HG03378 (cell line): ENCODE measurements around the gene IDH3G.

Source experiments
- ATAC-seq: cut with Tn5 transposase; IDR thresholded peaks from one replicate; pipeline ENCODE4 v1.9.1; 2021; ENCODE audit warnings: mild to moderate bottlenecking, moderate library complexity; ENCODE audit not compliant: unreplicated experiment

IDH3G gene

DNA sequence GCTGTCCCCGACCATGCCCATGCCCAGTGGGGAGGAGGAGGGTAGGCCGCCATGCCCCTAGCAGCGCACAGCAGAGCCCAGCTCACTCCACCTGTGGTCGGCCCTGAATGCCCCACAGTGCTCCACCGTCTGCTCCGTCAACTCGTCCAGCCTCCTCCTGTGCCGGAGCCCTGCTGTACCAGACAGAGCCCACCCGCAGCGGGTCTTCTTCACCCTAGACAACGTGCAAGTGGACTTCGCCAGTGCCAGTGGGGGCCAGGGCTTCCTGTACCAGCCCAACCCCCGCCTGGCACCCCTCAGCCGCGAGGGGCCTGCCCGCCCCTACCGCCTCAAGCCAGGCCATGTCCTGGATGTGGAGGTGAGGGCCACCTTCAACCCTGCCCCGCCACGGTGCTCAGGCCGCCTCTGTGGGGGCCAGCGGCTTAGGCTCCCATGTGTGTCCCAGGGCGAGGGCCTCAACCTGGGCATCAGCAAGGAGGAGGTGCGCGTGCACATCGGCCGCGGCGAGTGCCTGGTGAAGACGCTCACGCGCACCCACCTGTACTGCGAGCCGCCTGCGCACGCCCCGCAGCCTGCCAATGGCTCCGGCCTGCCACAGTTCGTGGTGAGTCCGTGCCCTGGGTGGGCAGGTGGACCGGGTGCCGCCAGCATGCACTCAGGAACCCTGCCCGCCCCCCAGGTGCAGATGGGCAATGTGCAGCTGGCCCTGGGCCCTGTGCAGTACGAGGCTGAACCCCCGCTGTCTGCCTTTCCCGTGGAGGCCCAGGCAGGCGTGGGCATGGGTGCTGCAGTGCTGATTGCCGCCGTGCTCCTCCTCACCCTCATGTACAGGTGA is 20.2 kb downstream of the IDH3G start:
- ATAC-seq: no peak

GRCh38 chrX:153773218-153773611 is 21.0 kb downstream of the IDH3G start:
- no peak for ATAC-seq

DNA sequence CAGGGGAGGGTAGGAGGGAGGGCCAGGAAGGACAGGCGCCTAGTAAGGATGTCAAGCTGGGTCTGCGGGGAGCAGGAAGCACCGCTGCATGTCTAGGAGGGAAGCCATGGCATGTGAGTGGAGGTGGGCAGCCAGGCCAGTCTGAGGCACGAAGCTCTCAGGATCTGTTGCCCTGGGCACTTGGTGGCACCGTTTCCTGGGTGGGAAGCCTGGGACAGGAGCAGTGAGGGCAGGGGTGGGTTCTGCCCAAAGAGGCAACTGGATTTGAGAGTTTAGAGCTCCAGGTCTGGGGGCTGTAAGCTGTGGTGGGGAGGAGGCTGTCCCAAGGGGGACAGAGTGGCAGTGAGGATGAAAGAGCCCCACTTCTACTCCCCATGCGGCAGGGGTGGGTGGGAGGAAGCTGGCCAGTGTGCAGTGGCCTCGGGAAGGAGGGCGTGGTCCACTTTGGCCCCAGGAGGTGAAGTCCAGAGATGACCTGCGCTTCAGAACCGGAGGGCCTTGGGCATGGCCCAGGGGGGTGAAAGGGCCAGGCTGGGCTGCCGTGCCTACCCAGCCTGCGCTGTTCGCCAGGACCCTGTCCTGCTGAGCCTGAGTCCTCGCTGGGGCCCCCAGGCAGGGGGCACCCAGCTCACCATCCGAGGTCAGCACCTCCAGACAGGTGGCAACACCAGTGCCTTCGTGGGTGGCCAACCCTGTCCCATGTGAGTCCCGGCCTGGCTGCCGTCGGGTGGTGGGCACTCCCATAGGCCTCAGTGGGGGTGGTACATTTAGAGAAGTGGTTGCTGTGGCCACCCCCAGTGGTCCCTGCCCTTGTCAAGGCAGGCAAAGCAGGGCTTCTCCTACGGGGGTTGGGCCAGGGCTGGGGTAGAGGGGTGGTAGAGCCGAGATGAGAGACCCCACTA is 21.6 kb downstream of the IDH3G start:
- ATAC-seq: no peak

GRCh38 chrX:153771415-153772315 is 22.5 kb downstream of the IDH3G start:
- no peak for ATAC-seq

GRCh38 chrX:153770601-153771414 is 23.4 kb downstream of the IDH3G start:
- no peak for ATAC-seq

DNA sequence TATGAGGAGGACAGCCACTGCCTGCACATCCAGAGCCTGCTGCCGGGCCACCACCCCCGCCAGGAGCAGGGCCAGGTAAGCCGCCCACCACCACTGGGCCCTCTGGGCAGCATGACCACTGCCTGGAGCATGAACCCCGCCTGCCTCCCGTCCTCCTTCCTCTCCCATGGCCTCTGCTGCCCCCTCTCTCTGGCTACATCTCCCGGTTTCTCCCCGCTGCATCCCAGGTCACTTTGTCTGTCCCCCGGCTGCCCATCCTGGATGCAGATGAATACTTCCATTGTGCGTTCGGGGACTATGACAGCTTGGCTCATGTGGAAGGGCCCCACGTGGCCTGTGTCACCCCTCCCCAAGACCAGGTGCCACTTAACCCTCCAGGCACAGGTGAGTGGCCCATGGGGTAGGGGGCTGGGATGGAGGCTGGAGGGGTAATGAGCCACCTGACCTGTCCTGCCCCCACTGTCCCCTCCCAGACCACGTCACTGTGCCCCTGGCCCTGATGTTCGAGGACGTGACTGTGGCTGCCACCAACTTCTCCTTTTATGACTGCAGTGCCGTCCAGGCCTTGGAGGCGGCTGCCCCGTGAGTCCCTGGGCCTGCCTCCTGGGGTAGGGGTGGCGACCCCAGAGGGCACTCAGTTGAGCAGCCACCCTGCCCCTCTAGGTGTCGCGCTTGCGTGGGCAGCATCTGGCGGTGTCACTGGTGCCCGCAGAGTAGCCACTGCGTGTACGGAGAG is 24.1 kb downstream of the IDH3G start:
- ATAC-seq: no peak

DNA sequence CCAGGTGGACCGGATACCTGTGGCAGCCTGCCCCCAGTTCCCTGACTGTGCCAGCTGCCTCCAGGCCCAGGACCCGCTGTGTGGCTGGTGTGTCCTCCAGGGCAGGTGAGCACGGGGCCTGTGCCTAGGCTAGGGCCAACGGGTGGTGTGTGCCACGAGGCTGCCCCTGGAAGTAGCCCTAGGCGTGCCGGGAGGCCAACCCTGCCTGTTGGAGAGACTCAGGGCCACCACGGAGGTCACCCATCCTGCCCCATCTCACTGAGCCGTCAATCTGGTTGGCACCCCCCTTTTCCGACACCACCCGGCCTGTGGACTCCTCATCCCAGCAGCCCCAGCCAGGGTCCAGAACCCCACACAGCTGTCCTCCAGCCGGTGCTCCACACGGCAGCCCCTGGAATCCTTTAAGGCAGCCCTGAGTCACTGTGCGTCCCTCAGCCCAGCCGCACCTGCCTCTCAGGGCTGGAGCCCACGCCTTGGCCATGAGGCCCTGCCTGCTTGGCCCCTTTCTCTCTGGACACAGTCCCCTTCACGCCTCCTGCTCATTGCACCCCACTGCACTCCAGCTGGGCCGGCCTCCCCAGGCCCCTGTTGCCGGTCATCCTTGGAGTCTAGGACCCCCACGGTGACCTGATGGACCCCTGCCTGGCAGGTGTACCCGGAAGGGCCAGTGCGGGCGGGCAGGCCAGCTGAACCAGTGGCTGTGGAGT is 24.9 kb downstream of the IDH3G start:
- ATAC-seq: no peak

GRCh38 chrX:153768311-153769157 is 25.6 kb downstream of the IDH3G start:
- ATAC-seq: no peak

GRCh38 chrX:153767674-153768055 is 26.5 kb downstream of the IDH3G start:
- ATAC-seq: no peak

DNA sequence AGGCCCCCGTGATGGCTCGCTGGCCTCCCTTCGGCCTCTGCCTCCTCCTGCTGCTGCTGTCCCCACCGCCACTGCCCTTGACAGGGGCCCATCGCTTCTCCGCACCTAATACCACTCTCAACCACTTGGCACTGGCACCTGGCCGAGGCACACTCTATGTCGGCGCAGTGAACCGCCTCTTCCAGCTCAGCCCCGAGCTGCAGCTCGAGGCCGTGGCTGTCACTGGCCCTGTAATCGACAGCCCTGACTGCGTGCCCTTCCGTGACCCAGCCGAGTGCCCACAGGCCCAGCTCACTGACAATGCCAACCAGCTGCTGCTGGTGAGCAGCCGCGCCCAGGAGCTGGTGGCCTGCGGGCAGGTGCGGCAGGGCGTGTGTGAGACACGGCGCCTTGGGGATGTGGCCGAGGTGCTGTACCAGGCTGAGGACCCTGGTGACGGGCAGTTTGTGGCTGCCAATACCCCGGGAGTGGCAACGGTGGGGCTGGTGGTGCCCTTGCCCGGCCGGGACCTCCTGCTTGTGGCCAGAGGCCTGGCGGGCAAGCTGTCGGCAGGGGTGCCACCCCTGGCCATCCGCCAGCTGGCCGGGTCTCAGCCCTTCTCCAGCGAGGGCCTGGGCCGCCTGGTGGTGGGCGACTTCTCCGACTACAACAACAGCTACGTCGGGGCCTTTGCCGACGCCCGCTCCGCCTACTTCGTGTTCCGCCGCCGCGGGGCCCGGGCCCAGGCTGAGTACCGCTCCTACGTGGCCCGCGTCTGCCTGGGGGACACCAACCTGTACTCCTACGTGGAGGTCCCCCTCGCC is 27.1 kb downstream of the IDH3G start:
- ATAC-seq: no peak

DNA sequence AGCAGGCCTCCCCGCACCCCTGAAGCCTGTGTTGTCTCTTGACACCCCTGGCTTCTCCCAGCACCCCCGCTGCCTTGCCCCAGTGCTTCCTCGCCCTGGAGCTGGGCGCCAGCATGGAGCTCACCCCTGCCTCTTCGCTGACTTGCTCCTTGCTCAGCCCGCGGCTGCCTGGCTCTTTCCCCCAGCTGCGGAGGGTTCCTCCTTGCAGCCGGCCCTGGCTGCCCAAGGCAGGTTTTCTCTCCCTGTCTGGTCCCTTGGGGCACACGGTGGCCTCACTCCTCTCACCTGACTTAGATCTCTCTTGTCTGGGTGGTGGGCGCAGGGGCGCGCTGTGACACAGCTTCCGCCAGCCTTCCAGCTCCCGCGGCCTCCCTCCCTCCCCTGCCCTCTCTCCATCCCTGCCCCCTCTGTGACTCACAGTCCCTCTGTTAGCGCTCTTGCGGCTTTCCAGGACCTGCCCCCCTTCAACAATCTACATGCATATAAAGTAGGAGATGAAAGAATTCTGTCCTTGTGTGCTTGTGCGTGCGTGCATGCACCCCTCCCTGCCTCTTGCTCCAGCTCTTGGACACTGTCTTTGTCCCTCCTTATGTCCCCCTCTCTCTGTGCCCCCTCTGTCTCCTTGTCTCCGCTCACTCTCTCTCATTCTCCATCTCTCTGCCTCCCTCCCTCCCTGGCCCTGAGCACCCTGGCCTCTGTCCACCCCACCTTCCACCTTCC is 27.9 kb downstream of the IDH3G start:
- no peak for ATAC-seq

- no peak for ATAC-seq
Observed at GRCh38 chrX:153765138-153766079, 28.8 kb downstream of the IDH3G start.

DNA sequence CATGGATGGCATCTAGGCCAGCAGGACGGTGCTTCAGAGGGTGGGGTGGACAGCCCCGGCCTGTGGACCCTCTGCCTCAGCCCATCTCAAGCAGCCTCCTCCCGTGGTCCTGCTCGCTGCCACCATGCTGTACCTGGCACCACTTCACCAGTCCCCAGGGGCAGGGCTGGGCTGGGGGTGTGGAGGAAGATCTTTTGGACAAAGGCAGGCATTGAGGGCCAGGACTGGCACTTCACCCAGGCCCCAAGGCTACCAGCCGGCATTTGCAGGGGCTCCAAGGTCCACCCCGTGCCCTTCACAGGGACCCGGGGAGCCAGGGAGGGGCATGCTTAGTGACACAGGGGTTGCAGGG is 29.4 kb downstream of the IDH3G start:
- no peak for ATAC-seq

- peak; percentile 56 for ATAC-seq
Observed at GRCh38 chrX:153763989-153764755, 30.0 kb downstream of the IDH3G start, which contains the start of gene PLXNB3. Gene PLXNB3 (plus strand): TSS chrX:153764249. CDS start chrX:153765536, 1,287 bp downstream.
